A673 (cell line): ENCODE data around the gene PRKD1.

ENCODE experiments used
- EZH2 ChIP-seq: fragments of 200-600 bp; sonication (generic); IDR thresholded peaks from 2 replicates; pipeline ENCODE4 v1.6.1; 2017; ENCODE audit warnings: borderline replicate concordance, low read depth, mild to moderate bottlenecking, mixed read lengths, antibody characterized with exemption, low read length; ENCODE audit not compliant: poor library complexity, severe bottlenecking
- TF ChIP-seq, protein P1 (sequence below): fragments of 300-800, 200-600 bp; sonication (generic); conservative IDR thresholded peaks from 2 replicates; pipeline ENCODE4 v1.5.1; 2017; ENCODE audit warnings: low read depth, mild to moderate bottlenecking, antibody characterized with exemption, low read length, moderate library complexity, mixed read lengths

- no peak for TF ChIP-seq EZH2
- TF ChIP-seq, protein P1, sequence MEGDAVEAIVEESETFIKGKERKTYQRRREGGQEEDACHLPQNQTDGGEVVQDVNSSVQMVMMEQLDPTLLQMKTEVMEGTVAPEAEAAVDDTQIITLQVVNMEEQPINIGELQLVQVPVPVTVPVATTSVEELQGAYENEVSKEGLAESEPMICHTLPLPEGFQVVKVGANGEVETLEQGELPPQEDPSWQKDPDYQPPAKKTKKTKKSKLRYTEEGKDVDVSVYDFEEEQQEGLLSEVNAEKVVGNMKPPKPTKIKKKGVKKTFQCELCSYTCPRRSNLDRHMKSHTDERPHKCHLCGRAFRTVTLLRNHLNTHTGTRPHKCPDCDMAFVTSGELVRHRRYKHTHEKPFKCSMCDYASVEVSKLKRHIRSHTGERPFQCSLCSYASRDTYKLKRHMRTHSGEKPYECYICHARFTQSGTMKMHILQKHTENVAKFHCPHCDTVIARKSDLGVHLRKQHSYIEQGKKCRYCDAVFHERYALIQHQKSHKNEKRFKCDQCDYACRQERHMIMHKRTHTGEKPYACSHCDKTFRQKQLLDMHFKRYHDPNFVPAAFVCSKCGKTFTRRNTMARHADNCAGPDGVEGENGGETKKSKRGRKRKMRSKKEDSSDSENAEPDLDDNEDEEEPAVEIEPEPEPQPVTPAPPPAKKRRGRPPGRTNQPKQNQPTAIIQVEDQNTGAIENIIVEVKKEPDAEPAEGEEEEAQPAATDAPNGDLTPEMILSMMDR, result no peak
These were observed 13.8 kb upstream of the PRKD1 start for GRCh38 chr14:29941401-29941800.
